ENCODE measurements around the gene GHDC.

GRCh38 chr17:42199416-42200011, 5.2 kb upstream of the GHDC start:
- TF ChIP-seq CTCF (optimal IDR thresholded peaks at IDR 0.05 in 1 of 3, IDR thresholded peaks at IDR 0.05 in 1 of 3, conservative IDR thresholded peaks at IDR 0.05 in 1 of 3; ENCODE audit: extremely low read depth in 1 of 3, insufficient read depth in 2 of 3, low read length in 3 of 3) (no peak), EZH2 (IDR thresholded peaks at IDR 0.05; ENCODE audit: low read length) (no peak)
